ENCODE results near the gene TBC1D25. TPM values are rescaled to one million over a fixed set of nuclear protein-coding genes. Genes with fewer than 3 reads are reported as not detected.
A peak's percentile ranks its signal among the peaks of the same experiment; 100 is the strongest.

The TBC1D25 gene
- total and polyA plus RNA-seq, 12 donors = 6.1 to 22.6 (median 18.2) TPM

DNA sequence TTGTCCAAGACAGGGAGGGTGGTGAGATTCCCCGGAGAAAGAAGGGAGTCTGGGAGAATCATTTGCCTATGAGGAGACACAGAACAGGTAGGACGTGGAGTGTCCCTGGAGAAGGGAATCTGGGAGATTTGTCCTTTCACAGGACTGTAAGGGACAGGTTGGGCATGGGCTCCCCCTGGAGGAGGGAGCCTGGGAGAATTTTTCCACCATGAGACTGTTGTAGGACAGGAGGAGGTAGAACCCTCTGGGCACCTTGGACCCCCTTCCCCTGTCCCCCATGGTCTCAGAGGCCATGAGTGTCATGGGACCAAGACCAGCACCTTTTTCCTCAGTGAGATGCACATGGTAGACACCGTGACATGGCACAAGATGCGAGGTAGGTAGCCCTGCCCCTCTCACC lies 28.0 kb upstream of the TBC1D25 start:
- 77 to 79% methylated on average over 3 to 4 of the region's 4 CpGs for WGBS, 2 donors
- Histone ChIP-seq H3K36me3 (peaks cover 0 to 24% (median 0%) of the 10 kb centered on the region in 9 donors), H3K27me3 (no peaks in the 10 kb centered on the region), H3K9me3 (no peaks in the 10 kb centered on the region), H3K27ac (no peak overlapping the region), H3K4me1 (peaks cover 0 to 10% (median 5%) of the 10 kb centered on the region in 9 donors), H3K4me3 (no peak overlapping the region)
- DNase-seq (no peak), ATAC-seq (no peak)
- TF ChIP-seq, protein P1, sequence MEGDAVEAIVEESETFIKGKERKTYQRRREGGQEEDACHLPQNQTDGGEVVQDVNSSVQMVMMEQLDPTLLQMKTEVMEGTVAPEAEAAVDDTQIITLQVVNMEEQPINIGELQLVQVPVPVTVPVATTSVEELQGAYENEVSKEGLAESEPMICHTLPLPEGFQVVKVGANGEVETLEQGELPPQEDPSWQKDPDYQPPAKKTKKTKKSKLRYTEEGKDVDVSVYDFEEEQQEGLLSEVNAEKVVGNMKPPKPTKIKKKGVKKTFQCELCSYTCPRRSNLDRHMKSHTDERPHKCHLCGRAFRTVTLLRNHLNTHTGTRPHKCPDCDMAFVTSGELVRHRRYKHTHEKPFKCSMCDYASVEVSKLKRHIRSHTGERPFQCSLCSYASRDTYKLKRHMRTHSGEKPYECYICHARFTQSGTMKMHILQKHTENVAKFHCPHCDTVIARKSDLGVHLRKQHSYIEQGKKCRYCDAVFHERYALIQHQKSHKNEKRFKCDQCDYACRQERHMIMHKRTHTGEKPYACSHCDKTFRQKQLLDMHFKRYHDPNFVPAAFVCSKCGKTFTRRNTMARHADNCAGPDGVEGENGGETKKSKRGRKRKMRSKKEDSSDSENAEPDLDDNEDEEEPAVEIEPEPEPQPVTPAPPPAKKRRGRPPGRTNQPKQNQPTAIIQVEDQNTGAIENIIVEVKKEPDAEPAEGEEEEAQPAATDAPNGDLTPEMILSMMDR (IDR thresholded peaks at IDR 0.05) = peak in 5 of 9 donors; percentile 18 to 43 (median 29)
- intact Hi-C loops (cut with DNase I) = no loop called here

DNA sequence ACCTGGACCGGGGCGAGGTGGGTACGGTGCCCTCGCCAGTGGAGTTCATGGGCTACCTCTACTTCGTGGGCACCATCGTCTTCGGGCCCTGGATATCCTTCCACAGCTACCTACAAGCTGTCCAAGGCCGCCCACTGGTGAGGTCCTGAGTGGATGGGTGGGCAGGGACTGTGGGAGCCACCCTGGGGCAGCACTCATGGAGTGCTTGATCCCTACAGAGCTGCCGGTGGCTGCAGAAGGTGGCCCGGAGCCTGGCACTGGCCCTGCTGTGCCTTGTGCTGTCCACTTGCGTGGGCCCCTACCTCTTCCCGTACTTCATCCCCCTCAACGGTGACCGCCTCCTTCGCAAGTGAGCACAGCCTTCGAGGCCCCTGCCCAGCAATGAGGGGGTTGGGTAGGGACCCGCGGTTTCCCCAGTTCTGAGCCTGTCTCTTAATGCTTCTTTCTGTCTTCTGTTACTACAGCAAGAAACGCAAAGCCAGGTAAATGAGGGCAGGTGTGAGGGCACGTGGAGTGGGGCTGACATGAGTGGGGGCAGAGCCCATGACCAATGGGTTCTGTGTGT lies 27.1 kb upstream of the TBC1D25 start:
- DNase-seq (no peak), ATAC-seq (no peak)
- H3K4me1 ChIP-seq = peaks cover 0 to 10% (median 5%) of the 10 kb centered on the region in 9 donors
- H3K36me3 ChIP-seq = peaks cover 0 to 27% (median 0%) of the 10 kb centered on the region in 9 donors
- no peak overlapping the region for H3K4me3 ChIP-seq
- no peak overlapping the region for H3K27ac ChIP-seq
- intact Hi-C loops (cut with DNase I) = no loop called here
- TF ChIP-seq, protein P1 (IDR thresholded peaks at IDR 0.05) = no peak
- H3K27me3 ChIP-seq = no peaks in the 10 kb centered on the region
- H3K9me3 ChIP-seq = no peaks in the 10 kb centered on the region
- 95 to 97% methylated on average over 20 of the region's 20 CpGs for WGBS, 2 donors

DNA sequence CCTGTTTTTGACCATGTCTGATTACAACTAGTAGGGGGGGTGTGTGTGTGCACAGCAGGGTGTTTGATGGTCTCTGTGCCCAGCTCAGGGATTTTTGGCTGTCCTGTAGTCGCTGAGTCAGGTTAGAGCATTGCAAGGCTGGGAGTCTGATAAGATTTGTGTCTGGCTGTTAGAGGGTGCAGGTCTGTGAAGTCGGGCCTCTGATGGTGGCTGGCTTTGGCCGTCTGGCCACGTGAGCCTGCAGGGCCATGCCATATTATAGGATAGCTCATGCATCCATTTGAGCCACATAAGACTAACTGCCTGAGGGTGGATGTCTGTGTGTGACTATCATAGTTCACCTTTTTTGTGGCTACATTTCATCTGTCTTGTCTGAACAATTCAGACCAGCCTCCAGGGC lies 25.8 kb upstream of the TBC1D25 start:
- Histone ChIP-seq H3K27me3 (no peaks in the 10 kb centered on the region), H3K9me3 (no peaks in the 10 kb centered on the region), H3K4me1 (peaks cover 0 to 6% (median 5%) of the 10 kb centered on the region in 9 donors), H3K4me3 (no peak overlapping the region), H3K36me3 (peaks cover 0 to 27% (median 0%) of the 10 kb centered on the region in 9 donors), H3K27ac (peak overlapping the region in 1 of 10 donors; percentile 7)
- TF ChIP-seq, protein P1 (IDR thresholded peaks at IDR 0.05) = no peak
- DNase-seq (no peak), ATAC-seq (peak in 1 of 8 donors; percentile 10)
- 66 to 78% methylated on average over 4 of the region's 4 CpGs for WGBS, 2 donors
- intact Hi-C loops (cut with DNase I) = no loop called here

DNA sequence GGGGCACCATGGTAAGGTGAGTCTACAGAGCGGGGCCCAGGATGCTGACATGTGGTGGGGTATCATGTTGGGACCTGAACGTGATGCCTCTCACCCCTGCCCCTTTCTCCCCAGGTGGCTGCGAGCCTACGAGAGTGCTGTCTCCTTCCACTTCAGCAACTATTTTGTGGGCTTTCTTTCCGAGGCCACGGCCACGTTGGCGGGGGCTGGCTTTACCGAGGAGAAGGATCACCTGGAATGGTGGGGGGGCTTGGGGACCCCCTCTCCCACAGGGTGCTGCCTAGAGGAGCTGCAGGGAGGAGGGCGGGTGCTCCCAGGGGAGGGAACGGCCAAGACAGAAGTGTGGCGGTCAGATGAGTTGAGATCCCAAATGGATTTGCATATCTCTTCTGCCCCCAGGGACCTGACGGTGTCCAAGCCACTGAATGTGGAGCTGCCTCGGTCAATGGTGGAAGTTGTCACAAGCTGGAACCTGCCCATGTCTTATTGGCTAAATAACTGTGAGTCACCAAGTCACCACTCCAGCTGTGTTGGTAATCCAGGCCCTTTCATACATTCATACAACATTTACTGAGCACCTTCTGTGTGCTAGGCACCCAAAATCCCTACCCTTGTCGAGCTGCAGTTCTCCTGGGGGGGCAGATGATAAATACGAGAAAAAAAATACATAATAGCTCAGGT lies 25.2 kb upstream of the TBC1D25 start:
- intact Hi-C loops (cut with DNase I) = no loop called here
- TF ChIP-seq, protein P1 (IDR thresholded peaks at IDR 0.05) = no peak

More for the DNA sequence above, 25.2 kb upstream of the TBC1D25 start:
- Histone ChIP-seq H3K36me3 (peaks cover 0 to 27% (median 0%) of the 10 kb centered on the region in 9 donors), H3K4me1 (peaks cover 0 to 6% (median 5%) of the 10 kb centered on the region in 9 donors), H3K4me3 (no peak overlapping the region), H3K9me3 (no peaks in the 10 kb centered on the region), H3K27ac (no peak overlapping the region), H3K27me3 (no peaks in the 10 kb centered on the region)
- 90 to 93% methylated on average over 15 to 16 of the region's 16 CpGs for WGBS, 2 donors
- ATAC-seq (no peak), DNase-seq (no peak)

Measured in heart right ventricle (tissue), 16 donors.